SH-SY5Y (cell line): ENCODE data around the gene HOXA6.

Experiments used
- GATA2 ChIP-seq: IDR thresholded peaks from 2 replicates; pipeline ENCODE4 v1.6.1; 2011; ENCODE audit warnings: mild to moderate bottlenecking, low read depth, low read length
- GATA3 ChIP-seq: IDR thresholded peaks from 2 replicates; pipeline ENCODE4 v1.6.1; 2011; ENCODE audit warnings: low read depth, mild to moderate bottlenecking, low read length, moderate library complexity

The HOXA6 gene

GRCh38 chr7:27187475-27188385 is 40.2 kb upstream of the HOXA6 start:
- no peak for TF ChIP-seq GATA3
- no peak for TF ChIP-seq GATA2

GRCh38 chr7:27186668-27187474 is 39.3 kb upstream of the HOXA6 start:
- no peak for TF ChIP-seq GATA3
- TF ChIP-seq GATA2 = no peak

- no peak for TF ChIP-seq GATA2
- TF ChIP-seq GATA3 = no peak
Measured at GRCh38 chr7:27185854-27186667, 38.5 kb upstream of the HOXA6 start.

- no peak for TF ChIP-seq GATA3
Measured at GRCh38 chr7:27185013-27185853, 37.7 kb upstream of the HOXA6 start, which contains the start of gene HOXA11. TSS of gene HOXA11 (minus strand) at chr7:27185232. CDS start at chr7:27185144, 88 bp downstream.

- TF ChIP-seq GATA2 = no peak
- TF ChIP-seq GATA3 = no peak
Measured at GRCh38 chr7:27184337-27185012, 36.9 kb upstream of the HOXA6 start.

- TF ChIP-seq GATA3 (no peak), GATA2 (no peak)
Measured at GRCh38 chr7:27183682-27184336, 36.2 kb upstream of the HOXA6 start.

GRCh38 chr7:27182861-27183681 is 35.5 kb upstream of the HOXA6 start:
- TF ChIP-seq GATA3 (no peak), GATA2 (no peak)

GRCh38 chr7:27182285-27182841 is 34.8 kb upstream of the HOXA6 start:
- TF ChIP-seq GATA3 (no peak), GATA2 (no peak)

- no peak for TF ChIP-seq GATA3
- TF ChIP-seq GATA2 = no peak
Measured at GRCh38 chr7:27181795-27182275, 34.3 kb upstream of the HOXA6 start.

- TF ChIP-seq GATA3 = no peak
- TF ChIP-seq GATA2 = no peak
Measured at GRCh38 chr7:27180431-27181420, 33.2 kb upstream of the HOXA6 start.
